Measurements from ENCODE around the gene SKIC3. TPM values are rescaled to one million over a fixed set of nuclear protein-coding genes. Genes with fewer than 3 reads are reported as not detected.

The SKIC3 gene
- total RNA-seq, 4 donors from 2014 or later, result 73.0 to 142 (median 84.2) TPM

- WGBS, 2 donors, result 74 to 80% methylated on average over 1 of the region's 1 CpG
- intact Hi-C loops (cut with DNase I; ENCODE audit: low total_unique reads), result no loop called here
- no peak overlapping the region for H3K4me3 ChIP-seq (ENCODE audit: low read depth, poor library complexity, severe bottlenecking)
- DNase-seq (ENCODE audit: low spot score in 2 of 2), result no peak
- TF ChIP-seq, protein P1, sequence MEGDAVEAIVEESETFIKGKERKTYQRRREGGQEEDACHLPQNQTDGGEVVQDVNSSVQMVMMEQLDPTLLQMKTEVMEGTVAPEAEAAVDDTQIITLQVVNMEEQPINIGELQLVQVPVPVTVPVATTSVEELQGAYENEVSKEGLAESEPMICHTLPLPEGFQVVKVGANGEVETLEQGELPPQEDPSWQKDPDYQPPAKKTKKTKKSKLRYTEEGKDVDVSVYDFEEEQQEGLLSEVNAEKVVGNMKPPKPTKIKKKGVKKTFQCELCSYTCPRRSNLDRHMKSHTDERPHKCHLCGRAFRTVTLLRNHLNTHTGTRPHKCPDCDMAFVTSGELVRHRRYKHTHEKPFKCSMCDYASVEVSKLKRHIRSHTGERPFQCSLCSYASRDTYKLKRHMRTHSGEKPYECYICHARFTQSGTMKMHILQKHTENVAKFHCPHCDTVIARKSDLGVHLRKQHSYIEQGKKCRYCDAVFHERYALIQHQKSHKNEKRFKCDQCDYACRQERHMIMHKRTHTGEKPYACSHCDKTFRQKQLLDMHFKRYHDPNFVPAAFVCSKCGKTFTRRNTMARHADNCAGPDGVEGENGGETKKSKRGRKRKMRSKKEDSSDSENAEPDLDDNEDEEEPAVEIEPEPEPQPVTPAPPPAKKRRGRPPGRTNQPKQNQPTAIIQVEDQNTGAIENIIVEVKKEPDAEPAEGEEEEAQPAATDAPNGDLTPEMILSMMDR (IDR thresholded peaks at IDR 0.05), result no peak
- TF ChIP-seq POLR2A (IDR thresholded peaks at IDR 0.05), result no peak
Measured at GRCh38 chr5:95519151-95519550, 35.6 kb downstream of the SKIC3 start.

DNA sequence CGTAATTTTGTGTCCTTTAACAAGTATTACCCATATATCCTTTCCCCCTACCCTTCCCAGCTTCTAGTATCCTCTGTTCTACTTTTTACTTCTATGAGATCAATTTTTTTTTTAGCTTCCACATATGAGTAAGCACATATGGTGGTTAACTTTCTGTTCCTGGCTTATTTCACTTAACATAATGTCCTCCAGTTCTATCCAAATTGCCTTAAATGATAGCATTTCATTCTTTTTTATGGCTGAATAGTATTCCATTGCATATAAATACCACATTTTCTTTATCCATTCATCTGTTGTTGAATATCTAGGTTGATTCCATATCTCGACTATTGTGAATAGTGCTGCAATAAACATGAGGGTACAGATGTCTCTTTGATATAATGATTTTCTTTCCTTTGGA lies 36.4 kb downstream of the SKIC3 start:
- DNase-seq (ENCODE audit: low spot score in 2 of 2), result no peak
- WGBS, 2 donors, result 94 to 98% methylated on average over 2 of the region's 2 CpGs

GRCh38 chr5:95511606-95512005 lies 43.2 kb downstream of the SKIC3 start:
- no peak for TF ChIP-seq POLR2A (IDR thresholded peaks at IDR 0.05)
- TF ChIP-seq, protein P1 (IDR thresholded peaks at IDR 0.05), result no peak
- WGBS, 2 donors, result 96 to 98% methylated on average over 1 of the region's 1 CpG
- intact Hi-C loops (cut with DNase I; ENCODE audit: low total_unique reads), result no loop called here
- no peak for DNase-seq (ENCODE audit: low spot score in 2 of 2)
- H3K4me3 ChIP-seq (ENCODE audit: low read depth, poor library complexity, severe bottlenecking), result no peak overlapping the region

More for the DNA sequence above, 36.4 kb downstream of the SKIC3 start:
- no peak overlapping the region for H3K4me3 ChIP-seq (ENCODE audit: low read depth, poor library complexity, severe bottlenecking)
- intact Hi-C loops (cut with DNase I; ENCODE audit: low total_unique reads), result no loop called here
- TF ChIP-seq POLR2A (IDR thresholded peaks at IDR 0.05), result no peak
- TF ChIP-seq, protein P1 (IDR thresholded peaks at IDR 0.05), result no peak

DNA sequence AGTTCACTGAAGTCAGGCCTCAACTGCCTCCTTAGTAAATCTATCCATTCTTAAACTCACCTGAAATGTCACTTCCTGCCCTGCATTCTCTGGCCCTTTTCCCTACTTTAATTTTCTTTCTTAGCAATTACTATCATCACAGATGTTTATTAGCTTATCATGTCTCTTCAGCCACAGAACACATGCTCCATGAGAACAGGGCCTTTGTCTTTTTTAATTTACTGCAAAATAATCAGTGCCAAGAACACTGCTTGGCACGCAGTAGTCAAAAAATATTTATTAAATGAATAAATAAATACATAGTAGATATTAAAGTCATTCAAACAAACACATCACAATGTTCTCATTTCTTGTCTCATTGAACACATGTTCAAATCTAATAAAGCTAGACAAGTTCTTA lies 46.2 kb downstream of the SKIC3 start:
- no peak overlapping the region for H3K4me3 ChIP-seq (ENCODE audit: low read depth, poor library complexity, severe bottlenecking)
- WGBS, 2 donors, result 31 to 60% methylated on average over 1 of the region's 1 CpG
- DNase-seq (ENCODE audit: low spot score in 2 of 2), result no peak
- intact Hi-C loops (cut with DNase I; ENCODE audit: low total_unique reads), result no loop called here
- TF ChIP-seq, protein P1 (IDR thresholded peaks at IDR 0.05), result no peak
- no peak for TF ChIP-seq POLR2A (IDR thresholded peaks at IDR 0.05)

Other genes starting within 250 kb of the SKIC3 start
- gene FAM81B, start 163.6 kb downstream of the SKIC3 start, total RNA-seq, result not detected
- 10 to 100 TPM in 1 of 4 donors, 1 to 10 TPM in 3; 5.9 to 12.2 (median 7.7) TPM for gene ARSK, start 124 bp upstream of the SKIC3 start, total RNA-seq
- 1 to 10 TPM in 1 of 4 donors, under 1 TPM in 3; 0.25 to 1.6 (median 0.56) TPM for gene GPR150, start 65.1 kb upstream of the SKIC3 start, total RNA-seq
- 1 to 10 TPM; 2.4 to 9.8 (median 6.2) TPM for gene RFESD, start 91.8 kb upstream of the SKIC3 start, total RNA-seq
- under 1 TPM in 1 of 4 donors, not detected in 3; 0.99 TPM for gene SPATA9, start 128.0 kb upstream of the SKIC3 start, total RNA-seq
- 10 to 100 TPM; 16.7 to 39.4 (median 28.2) TPM for gene RHOBTB3, start 176.4 kb upstream of the SKIC3 start, total RNA-seq